Smooth muscle cell (in vitro differentiated cells): ENCODE measurements around the gene FOXL1. TPM values are rescaled to one million over a fixed set of nuclear protein-coding genes. Genes with fewer than 3 reads are reported as not detected.

Experiments
- DNase-seq: peaks from one replicate; lab custom pipeline; 2025; ENCODE audit not compliant: unreplicated experiment; lab: John Stamatoyannopoulos, UW
- H2AFZ ChIP-seq: fragments of 200-600 bp; sonication (generic); 2 replicates; pipeline ENCODE4 v1.6.0; 2016; ENCODE audit warnings: antibody characterized with exemption, low read depth, mild to moderate bottlenecking
- H3F3A ChIP-seq: fragments of 200-600 bp; sonication (generic); 2 replicates; pipeline ENCODE4 v1.6.0; 2017; ENCODE audit warnings: antibody characterized with exemption, low read depth
- H3K27ac ChIP-seq: fragments of 200-600 bp; sonication (generic); 2 replicates; pipeline ENCODE4 v1.5.1; 2016; ENCODE audit warnings: low read depth, mild to moderate bottlenecking
- H3K27me3 ChIP-seq: fragments of 200-600 bp; sonication (generic); 2 replicates; pipeline ENCODE4 v1.6.1; 2016; ENCODE audit warnings: low read depth, mild to moderate bottlenecking
- H3K36me3 ChIP-seq: fragments of 200-600 bp; sonication (generic); 2 replicates; pipeline ENCODE4 v1.5.1; 2016; ENCODE audit warnings: low read depth
- H3K4me1 ChIP-seq: fragments of 200-600 bp; sonication (generic); 2 replicates; pipeline ENCODE4 v1.5.1; 2016; ENCODE audit warnings: low read depth
- H3K4me2 ChIP-seq: fragments of 200-600 bp; sonication (generic); 2 replicates; pipeline ENCODE4 v1.6.0; 2016; ENCODE audit warnings: mild to moderate bottlenecking
- H3K4me3 ChIP-seq: fragments of 200-600 bp; sonication (generic); 2 replicates; pipeline ENCODE4 v1.5.1; 2016; ENCODE audit warnings: mild to moderate bottlenecking
- H3K79me2 ChIP-seq: fragments of 200-600 bp; sonication (generic); 2 replicates; pipeline ENCODE4 v1.6.0; 2016; ENCODE audit warnings: low read depth, mild to moderate bottlenecking
- H3K9ac ChIP-seq: fragments of 200-600 bp; sonication (generic); 2 replicates; pipeline ENCODE4 v1.6.0; 2016; ENCODE audit warnings: low read depth
- H3K9me3 ChIP-seq: fragments of 200-600 bp; sonication (generic); replicated peaks from 2 replicates; pipeline ENCODE4 v1.5.1; 2016; ENCODE audit warnings: low read depth
- H4K20me1 ChIP-seq: fragments of 200-600 bp; sonication (generic); 2 replicates; pipeline ENCODE4 v1.6.0; 2016; ENCODE audit warnings: low read depth
- CTCF ChIP-seq: fragments of 200-600 bp; sonication (generic); IDR thresholded peaks from 2 replicates; pipeline ENCODE4 v1.5.1; 2017; ENCODE audit warnings: borderline replicate concordance, mild to moderate bottlenecking, antibody characterized with exemption; ENCODE audit not compliant: insufficient read depth, poor library complexity, severe bottlenecking
- WGBS: methylation state at CpG from one replicate; pipeline ENCODE4 v1.1.7; 2016; ENCODE audit warnings: low lambda C conversion rate; 5-methylcytosine and 5-hydroxymethylcytosine counted together
- polyA plus RNA-seq: library from polyadenylated mRNA; unstranded; fragments of >200 nt; fragmentation: Nextera tagmentation; extraction: Ambion mirVana; gene quantifications from 2 replicates; pipeline ENCODE4 v1.2.1, GENCODE V29; 2016
- total RNA-seq: library from RNA; depleted of rRNA; stranded (reverse); fragments of >200 nt; gene quantifications from 2 replicates; pipeline ENCODE4 v1.2.3, GENCODE V29; 2014

FOXL1 gene
- total and polyA plus RNA-seq, 2 experiments from 2014 or later: 4.6 to 5.4 TPM

GRCh38 chr16:86622700-86623615 is 44.6 kb downstream of the FOXL1 start:
- H3K4me1 ChIP-seq: no peaks in the 10 kb centered on the region
- H3K4me2 ChIP-seq: no peak overlapping the region
- H3K4me3 ChIP-seq: no peak overlapping the region
- no peaks in the 10 kb centered on the region for H3F3A ChIP-seq
- WGBS: 95% methylated on average over 16 of the region's 16 CpGs
- TF ChIP-seq CTCF: no peak
- DNase-seq: no peak
- H3K9me3 ChIP-seq: no peaks in the 10 kb centered on the region
- H3K27ac ChIP-seq: no peak overlapping the region
- no peaks in the 10 kb centered on the region for H3K27me3 ChIP-seq
- no peaks in the 10 kb centered on the region for H3K36me3 ChIP-seq
- H2AFZ ChIP-seq: no peak overlapping the region
- no peaks in the 10 kb centered on the region for H3K79me2 ChIP-seq
- H3K9ac ChIP-seq: no peak overlapping the region
- no peaks in the 10 kb centered on the region for H4K20me1 ChIP-seq

- no peak overlapping the region for H3K9ac ChIP-seq
- no peaks in the 10 kb centered on the region for H3F3A ChIP-seq
- H3K27me3 ChIP-seq: no peaks in the 10 kb centered on the region
- H3K4me3 ChIP-seq: no peak overlapping the region
- TF ChIP-seq CTCF: no peak
- H3K4me2 ChIP-seq: no peak overlapping the region
- DNase-seq: no peak
- H3K27ac ChIP-seq: peak overlapping the region; percentile 65
- H3K9me3 ChIP-seq: no peaks in the 10 kb centered on the region
- WGBS: 86% methylated on average over 17 of the region's 17 CpGs
- no peaks in the 10 kb centered on the region for H3K79me2 ChIP-seq
- H4K20me1 ChIP-seq: no peaks in the 10 kb centered on the region
- H3K36me3 ChIP-seq: no peaks in the 10 kb centered on the region
- no peaks in the 10 kb centered on the region for H3K4me1 ChIP-seq
- H2AFZ ChIP-seq: no peak overlapping the region
These were observed 46.7 kb downstream of the FOXL1 start for GRCh38 chr16:86625029-86625428.

- H3K9me3 ChIP-seq: no peaks in the 10 kb centered on the region
- H3K4me3 ChIP-seq: no peak overlapping the region
- H3F3A ChIP-seq: no peaks in the 10 kb centered on the region
- no peak for TF ChIP-seq CTCF
- H4K20me1 ChIP-seq: no peaks in the 10 kb centered on the region
- DNase-seq: no peak
- H3K9ac ChIP-seq: no peak overlapping the region
- H3K4me1 ChIP-seq: no peaks in the 10 kb centered on the region
- WGBS: 86% methylated on average over 7 of the region's 7 CpGs
- peak overlapping the region; percentile 65 for H3K27ac ChIP-seq
- H2AFZ ChIP-seq: no peak overlapping the region
- H3K36me3 ChIP-seq: no peaks in the 10 kb centered on the region
- H3K4me2 ChIP-seq: no peak overlapping the region
- H3K79me2 ChIP-seq: no peaks in the 10 kb centered on the region
- H3K27me3 ChIP-seq: no peaks in the 10 kb centered on the region
These were observed 47.5 kb downstream of the FOXL1 start for GRCh38 chr16:86625821-86626220.
